Measurements from ENCODE around the gene KDM8.

Gene KDM8

DNA sequence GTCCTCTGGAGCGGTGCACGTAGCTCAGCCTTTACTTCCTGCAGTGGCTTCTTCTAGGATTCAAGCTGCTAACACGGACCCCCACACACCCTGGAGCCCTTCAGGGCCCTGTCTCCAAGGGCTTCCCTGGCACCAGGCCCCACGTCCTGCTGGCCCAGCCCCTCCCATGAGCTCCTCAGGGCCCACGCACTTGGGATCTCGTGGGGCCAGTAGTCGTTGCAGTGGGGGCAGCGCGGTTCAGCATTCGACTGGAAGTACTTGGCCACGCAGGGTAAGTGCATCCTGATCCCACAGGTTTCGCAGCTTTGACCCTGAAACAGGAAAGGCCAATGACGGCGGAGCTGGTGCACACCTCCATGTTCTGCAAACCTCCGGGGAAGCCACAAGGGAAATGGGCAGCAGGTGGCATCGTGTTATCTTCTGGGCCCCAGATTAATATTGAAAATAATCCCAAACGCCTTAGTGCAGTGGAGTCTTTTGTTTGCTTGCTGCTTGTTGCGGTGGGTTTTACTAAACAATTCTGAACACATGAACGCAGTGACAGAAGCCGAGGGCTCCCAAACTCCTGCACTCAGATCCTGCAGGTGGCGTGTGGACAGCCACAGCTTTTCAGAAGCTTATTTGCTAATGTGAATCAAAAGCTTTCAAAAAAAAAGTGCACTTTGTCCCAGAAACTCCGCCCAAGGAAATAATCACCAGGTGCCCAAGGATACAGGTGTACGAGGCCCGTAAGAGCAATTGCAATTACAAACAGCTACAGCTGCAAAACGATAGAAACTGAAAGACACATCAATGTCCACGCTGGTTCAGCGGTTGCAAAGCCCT lies 22.4 kb downstream of the KDM8 start:
- H3K36me3 ChIP-seq (ENCODE audit: control insufficient read depth, insufficient read depth, low read length), result no peaks in the 10 kb centered on the region
- H3K79me1 ChIP-seq (ENCODE audit: low read length), result no peaks in the 10 kb centered on the region
- H3K9ac ChIP-seq (ENCODE audit: low read length), result no peak overlapping the region
- no peaks in the 10 kb centered on the region for H3K79me2 ChIP-seq (ENCODE audit: control insufficient read depth, insufficient read depth, low read length)
- no peak overlapping the region for H3K23ac ChIP-seq (ENCODE audit: low read length)
- H4K8ac ChIP-seq (ENCODE audit: low read depth, low read length), result no peak overlapping the region
- no peak overlapping the region for H2BK5ac ChIP-seq (ENCODE audit: low read length)
- no peak for DNase-seq
- no peak overlapping the region for H3K18ac ChIP-seq (ENCODE audit: low read length)
- H3K4me1 ChIP-seq (ENCODE audit: control insufficient read depth, low read depth, low read length), result no peaks in the 10 kb centered on the region
- no peak overlapping the region for H2BK15ac ChIP-seq (replicated peaks; ENCODE audit: low read depth)
- no peak overlapping the region for H3K27ac ChIP-seq (ENCODE audit: low read depth, low read length)
- H2BK120ac ChIP-seq (ENCODE audit: low read depth, low read length), result no peak overlapping the region
- no peak overlapping the region for H3K4me2 ChIP-seq (ENCODE audit: low read length)
- no peak overlapping the region for H2AK5ac ChIP-seq (ENCODE audit: low read length)
- H3K27me3 ChIP-seq (ENCODE audit: insufficient read depth, low read length, poor library complexity), result no peaks in the 10 kb centered on the region
- no peak overlapping the region for H3K56ac ChIP-seq (ENCODE audit: low read length)
- no peak overlapping the region for H3K4ac ChIP-seq (ENCODE audit: low read depth, low read length)
- H4K5ac ChIP-seq (ENCODE audit: low read length), result no peak overlapping the region
- no peak overlapping the region for H3K4me3 ChIP-seq (ENCODE audit: low read length)
- no CpG with 5 or more reads among the region's 27 CpGs for WGBS (ENCODE audit: extremely low coverage, insufficient coverage, low lambda C conversion rate)

DNA sequence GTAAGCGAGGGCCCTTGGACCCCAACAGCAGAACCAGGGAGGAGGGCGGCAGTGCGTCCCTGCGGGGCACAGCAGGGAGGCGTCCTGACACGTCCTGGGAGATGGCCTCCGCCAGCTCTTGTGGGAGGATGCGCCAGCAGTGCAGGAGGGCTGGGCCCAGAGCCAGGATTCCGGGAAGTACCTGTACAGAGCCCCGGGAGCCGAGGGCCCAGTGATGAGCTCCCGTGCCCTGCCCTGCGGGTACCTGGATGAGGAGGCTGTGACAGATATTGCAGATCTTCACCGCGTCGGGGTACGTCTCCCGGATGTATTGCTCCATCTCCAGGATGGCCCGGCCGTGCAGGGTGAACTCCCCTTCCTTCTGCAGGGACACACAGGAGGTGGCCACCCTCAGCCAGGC lies 23.1 kb downstream of the KDM8 start:
- no peaks in the 10 kb centered on the region for H3K36me3 ChIP-seq (ENCODE audit: control insufficient read depth, insufficient read depth, low read length)
- H3K27ac ChIP-seq (ENCODE audit: low read depth, low read length), result no peak overlapping the region
- H3K4me3 ChIP-seq (ENCODE audit: low read length), result no peak overlapping the region
- no peak overlapping the region for H3K4me2 ChIP-seq (ENCODE audit: low read length)
- no peak overlapping the region for H3K9ac ChIP-seq (ENCODE audit: low read length)
- no peaks in the 10 kb centered on the region for H3K27me3 ChIP-seq (ENCODE audit: insufficient read depth, low read length, poor library complexity)
- H4K5ac ChIP-seq (ENCODE audit: low read length), result no peak overlapping the region
- no peaks in the 10 kb centered on the region for H3K79me2 ChIP-seq (ENCODE audit: control insufficient read depth, insufficient read depth, low read length)
- no peak overlapping the region for H3K23ac ChIP-seq (ENCODE audit: low read length)
- no peak overlapping the region for H3K18ac ChIP-seq (ENCODE audit: low read length)
- H3K4ac ChIP-seq (ENCODE audit: low read depth, low read length), result no peak overlapping the region
- no peak overlapping the region for H2BK120ac ChIP-seq (ENCODE audit: low read depth, low read length)
- DNase-seq, result no peak
- WGBS (ENCODE audit: extremely low coverage, insufficient coverage, low lambda C conversion rate), result no CpG with 5 or more reads among the region's 20 CpGs
- H2BK5ac ChIP-seq (ENCODE audit: low read length), result no peak overlapping the region
- H3K79me1 ChIP-seq (ENCODE audit: low read length), result no peaks in the 10 kb centered on the region
- no peak overlapping the region for H2BK15ac ChIP-seq (replicated peaks; ENCODE audit: low read depth)
- no peak overlapping the region for H4K8ac ChIP-seq (ENCODE audit: low read depth, low read length)
- H2AK5ac ChIP-seq (ENCODE audit: low read length), result no peak overlapping the region
- no peak overlapping the region for H3K56ac ChIP-seq (ENCODE audit: low read length)
- H3K4me1 ChIP-seq (ENCODE audit: control insufficient read depth, low read depth, low read length), result no peaks in the 10 kb centered on the region

DNA sequence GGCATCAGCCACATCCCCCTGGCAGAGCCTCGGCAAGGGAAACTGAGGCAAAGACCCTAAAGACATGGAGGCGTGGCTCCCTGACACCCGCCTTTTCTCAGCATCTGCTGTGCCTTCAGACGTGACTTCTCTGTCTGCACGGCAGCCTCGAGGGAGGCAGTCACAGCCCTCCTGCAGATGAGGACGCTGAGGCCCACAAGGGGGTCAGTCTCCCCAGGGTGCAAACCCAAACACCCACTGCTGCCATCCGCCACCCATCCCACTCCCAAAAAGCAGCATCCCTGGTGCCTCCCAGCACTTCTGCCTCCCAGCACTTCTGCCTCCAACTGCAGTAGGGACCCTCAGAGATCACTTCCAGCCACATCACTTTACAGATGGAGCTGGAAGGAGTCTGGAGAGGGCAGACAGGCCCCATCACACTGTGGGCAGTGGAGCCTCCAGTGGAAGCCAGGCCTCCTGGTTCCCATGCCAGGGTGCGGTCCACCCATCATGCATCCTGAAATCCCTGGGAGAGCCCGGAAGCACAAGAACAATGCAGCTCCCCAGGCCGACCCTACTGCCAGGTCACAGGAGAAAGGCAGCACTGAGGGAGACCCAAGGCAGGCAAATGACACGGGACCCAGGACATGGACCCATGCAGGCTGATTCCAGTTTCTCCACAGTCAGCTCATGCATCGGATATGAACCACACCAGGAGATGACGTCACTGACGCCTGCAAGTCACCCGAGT lies 23.8 kb downstream of the KDM8 start:
- H3K36me3 ChIP-seq (ENCODE audit: control insufficient read depth, insufficient read depth, low read length), result no peaks in the 10 kb centered on the region
- WGBS (ENCODE audit: extremely low coverage, insufficient coverage, low lambda C conversion rate), result no CpG with 5 or more reads among the region's 16 CpGs

DNA sequence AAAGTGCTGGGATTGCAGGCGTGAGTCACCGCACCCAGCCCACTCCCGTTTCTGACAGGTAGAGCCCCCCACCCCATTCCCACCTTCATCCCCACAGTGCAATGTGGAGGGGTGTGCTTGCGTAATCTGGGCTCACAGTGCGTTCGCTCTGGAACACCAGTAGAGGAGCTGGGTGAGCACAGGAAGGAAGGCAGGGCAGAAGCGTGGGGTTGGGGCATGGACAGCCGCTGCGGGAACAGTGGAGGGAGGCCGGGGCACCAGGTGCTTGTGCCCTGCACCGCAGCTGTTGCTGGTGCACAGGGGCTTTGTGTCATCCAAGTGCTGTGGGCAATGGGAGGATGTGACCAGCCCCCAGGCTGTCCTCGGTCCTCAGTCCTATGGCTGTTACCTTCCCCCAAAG lies 24.7 kb downstream of the KDM8 start:
- H3K27ac ChIP-seq (ENCODE audit: low read depth, low read length), result no peak overlapping the region
- no peak overlapping the region for H3K4ac ChIP-seq (ENCODE audit: low read depth, low read length)
- H3K18ac ChIP-seq (ENCODE audit: low read length), result no peak overlapping the region
- no peak overlapping the region for H4K8ac ChIP-seq (ENCODE audit: low read depth, low read length)
- H2BK15ac ChIP-seq (replicated peaks; ENCODE audit: low read depth), result no peak overlapping the region
- H3K79me2 ChIP-seq (ENCODE audit: control insufficient read depth, insufficient read depth, low read length), result no peaks in the 10 kb centered on the region
- H3K27me3 ChIP-seq (ENCODE audit: insufficient read depth, low read length, poor library complexity), result no peaks in the 10 kb centered on the region
- no peak overlapping the region for H4K5ac ChIP-seq (ENCODE audit: low read length)
- no peaks in the 10 kb centered on the region for H3K79me1 ChIP-seq (ENCODE audit: low read length)
- no peak overlapping the region for H3K4me3 ChIP-seq (ENCODE audit: low read length)
- WGBS (ENCODE audit: extremely low coverage, insufficient coverage, low lambda C conversion rate), result no CpG with 5 or more reads among the region's 12 CpGs
- H3K23ac ChIP-seq (ENCODE audit: low read length), result no peak overlapping the region
- H2AK5ac ChIP-seq (ENCODE audit: low read length), result no peak overlapping the region
- H3K4me2 ChIP-seq (ENCODE audit: low read length), result no peak overlapping the region
- H2BK120ac ChIP-seq (ENCODE audit: low read depth, low read length), result no peak overlapping the region
- no peaks in the 10 kb centered on the region for H3K36me3 ChIP-seq (ENCODE audit: control insufficient read depth, insufficient read depth, low read length)
- H3K4me1 ChIP-seq (ENCODE audit: control insufficient read depth, low read depth, low read length), result no peaks in the 10 kb centered on the region
- no peak overlapping the region for H2BK5ac ChIP-seq (ENCODE audit: low read length)
- no peak overlapping the region for H3K9ac ChIP-seq (ENCODE audit: low read length)
- DNase-seq, result no peak
- H3K56ac ChIP-seq (ENCODE audit: low read length), result no peak overlapping the region

More for the DNA sequence above, 23.8 kb downstream of the KDM8 start:
- no peak overlapping the region for H3K9ac ChIP-seq (ENCODE audit: low read length)
- H4K5ac ChIP-seq (ENCODE audit: low read length), result no peak overlapping the region
- H3K4me2 ChIP-seq (ENCODE audit: low read length), result no peak overlapping the region
- H3K23ac ChIP-seq (ENCODE audit: low read length), result no peak overlapping the region
- H2BK15ac ChIP-seq (replicated peaks; ENCODE audit: low read depth), result no peak overlapping the region
- no peaks in the 10 kb centered on the region for H3K79me2 ChIP-seq (ENCODE audit: control insufficient read depth, insufficient read depth, low read length)
- H2AK5ac ChIP-seq (ENCODE audit: low read length), result no peak overlapping the region
- no peaks in the 10 kb centered on the region for H3K4me1 ChIP-seq (ENCODE audit: control insufficient read depth, low read depth, low read length)
- no peak overlapping the region for H3K4me3 ChIP-seq (ENCODE audit: low read length)
- H4K8ac ChIP-seq (ENCODE audit: low read depth, low read length), result no peak overlapping the region
- H3K79me1 ChIP-seq (ENCODE audit: low read length), result no peaks in the 10 kb centered on the region
- DNase-seq, result no peak
- H3K27me3 ChIP-seq (ENCODE audit: insufficient read depth, low read length, poor library complexity), result no peaks in the 10 kb centered on the region
- no peak overlapping the region for H2BK5ac ChIP-seq (ENCODE audit: low read length)
- H3K56ac ChIP-seq (ENCODE audit: low read length), result no peak overlapping the region
- no peak overlapping the region for H3K27ac ChIP-seq (ENCODE audit: low read depth, low read length)
- H2BK120ac ChIP-seq (ENCODE audit: low read depth, low read length), result no peak overlapping the region
- no peak overlapping the region for H3K18ac ChIP-seq (ENCODE audit: low read length)
- no peak overlapping the region for H3K4ac ChIP-seq (ENCODE audit: low read depth, low read length)

DNA sequence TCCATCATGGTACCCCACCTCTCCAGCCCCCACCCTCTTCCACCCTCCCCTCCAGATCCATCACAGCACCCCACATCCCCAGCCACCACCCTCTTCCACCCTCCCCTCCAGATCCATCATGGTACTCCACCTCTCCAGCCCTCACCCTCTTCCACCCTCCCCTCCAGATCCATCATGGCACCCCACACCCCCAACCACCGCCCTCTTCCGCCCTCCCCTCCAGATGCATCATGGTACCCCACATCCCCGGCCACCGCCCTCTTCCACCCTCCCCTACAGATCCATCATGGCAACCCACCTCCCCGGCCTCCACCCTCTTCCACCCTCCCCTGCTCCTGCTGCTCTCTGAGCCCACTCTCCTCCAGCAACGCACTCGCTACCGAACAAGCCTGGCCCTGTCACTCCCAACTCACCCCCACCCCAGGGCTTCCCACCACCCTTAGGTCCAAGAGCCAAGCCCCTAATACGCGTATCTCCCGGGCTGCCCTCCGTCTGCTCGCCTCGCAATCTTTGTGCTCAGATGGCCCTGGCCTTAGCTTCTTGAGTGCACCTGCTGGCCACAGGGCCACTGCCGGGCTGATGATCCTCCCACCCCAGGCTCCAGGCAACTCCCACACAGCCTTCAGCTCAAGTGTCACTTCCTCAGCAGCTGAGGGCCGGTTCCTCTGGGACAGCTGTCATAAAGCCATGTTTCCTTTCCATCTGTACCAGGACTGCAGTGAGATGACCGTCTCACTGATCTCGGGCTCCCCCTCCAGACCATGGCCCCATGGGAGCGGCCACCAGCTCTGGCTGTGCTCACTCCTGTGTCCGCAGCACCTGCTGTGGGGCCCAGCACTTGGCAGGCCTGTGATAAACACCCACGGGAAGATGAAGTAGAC lies 25.5 kb downstream of the KDM8 start:
- DNase-seq, result no peak
- H3K4me3 ChIP-seq (ENCODE audit: low read length), result no peak overlapping the region
- WGBS (ENCODE audit: extremely low coverage, insufficient coverage, low lambda C conversion rate), result no CpG with 5 or more reads among the region's 21 CpGs

More for the DNA sequence above, 25.5 kb downstream of the KDM8 start:
- Histone ChIP-seq H2BK15ac (replicated peaks; ENCODE audit: low read depth) (no peak overlapping the region), H3K4me2 (ENCODE audit: low read length) (no peak overlapping the region), H3K36me3 (ENCODE audit: control insufficient read depth, insufficient read depth, low read length) (no peaks in the 10 kb centered on the region), H4K8ac (ENCODE audit: low read depth, low read length) (no peak overlapping the region), H3K4ac (ENCODE audit: low read depth, low read length) (no peak overlapping the region), H2AK5ac (ENCODE audit: low read length) (no peak overlapping the region), H4K5ac (ENCODE audit: low read length) (no peak overlapping the region), H3K23ac (ENCODE audit: low read length) (no peak overlapping the region), H3K27me3 (ENCODE audit: insufficient read depth, low read length, poor library complexity) (no peaks in the 10 kb centered on the region), H3K79me1 (ENCODE audit: low read length) (no peaks in the 10 kb centered on the region), H2BK5ac (ENCODE audit: low read length) (no peak overlapping the region), H3K18ac (ENCODE audit: low read length) (no peak overlapping the region), H2BK120ac (ENCODE audit: low read depth, low read length) (no peak overlapping the region), H3K9ac (ENCODE audit: low read length) (no peak overlapping the region), H3K56ac (ENCODE audit: low read length) (no peak overlapping the region), H3K4me1 (ENCODE audit: control insufficient read depth, low read depth, low read length) (no peaks in the 10 kb centered on the region), H3K27ac (ENCODE audit: low read depth, low read length) (no peak overlapping the region), H3K79me2 (ENCODE audit: control insufficient read depth, insufficient read depth, low read length) (no peaks in the 10 kb centered on the region)
